HG03159 (cell line): Measurements from ENCODE around the gene TMEM169.
A peak's percentile ranks its signal among the peaks of the same experiment; 100 is the strongest.
"Not testable (repeated sequence)": the region's sequence is repeated elsewhere in the genome, so short reads cannot be mapped to it uniquely, and the experiment has no call there.

Experiments
- ATAC-seq: cut with Tn5 transposase; IDR thresholded peaks from one replicate; pipeline ENCODE4 v1.9.1; 2021; ENCODE audit warnings: mild to moderate bottlenecking, moderate library complexity; ENCODE audit not compliant: unreplicated experiment

TMEM169 gene

DNA sequence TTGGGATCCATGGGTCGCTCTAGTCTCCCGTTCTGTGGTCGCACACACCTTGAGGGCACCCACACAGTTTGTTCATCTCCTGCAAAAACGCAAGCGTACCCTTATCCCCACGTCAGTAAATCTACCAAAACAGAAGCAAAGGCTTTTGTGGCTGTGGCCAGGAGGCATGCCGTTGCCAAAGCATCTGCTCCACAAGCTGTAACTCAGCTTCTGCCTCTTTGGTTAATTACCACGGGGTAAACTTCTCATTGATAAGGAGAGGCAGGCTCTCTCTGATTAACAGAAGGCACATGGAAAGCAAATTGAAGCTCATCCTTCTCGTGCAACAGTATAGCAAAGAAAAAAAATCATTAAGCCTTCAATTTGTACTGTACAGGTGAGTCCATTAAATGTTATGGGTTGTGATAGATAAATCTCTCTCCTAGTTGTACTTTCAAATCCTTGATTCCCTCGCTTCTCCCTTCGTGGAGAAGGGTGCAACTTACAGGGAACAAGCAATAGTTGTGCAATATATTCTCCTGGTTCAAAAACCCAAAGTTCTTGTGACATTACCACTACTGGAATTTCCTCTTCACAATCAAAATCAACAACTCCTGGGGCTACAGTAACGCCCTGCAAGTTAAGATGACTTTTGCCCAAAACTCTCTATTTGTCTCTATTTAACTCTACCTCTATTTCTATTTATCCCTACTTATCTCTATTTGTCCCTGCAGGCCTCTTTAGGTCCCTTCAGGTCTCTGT lies 10.4 kb upstream of the TMEM169 start:
- no peak for ATAC-seq

DNA sequence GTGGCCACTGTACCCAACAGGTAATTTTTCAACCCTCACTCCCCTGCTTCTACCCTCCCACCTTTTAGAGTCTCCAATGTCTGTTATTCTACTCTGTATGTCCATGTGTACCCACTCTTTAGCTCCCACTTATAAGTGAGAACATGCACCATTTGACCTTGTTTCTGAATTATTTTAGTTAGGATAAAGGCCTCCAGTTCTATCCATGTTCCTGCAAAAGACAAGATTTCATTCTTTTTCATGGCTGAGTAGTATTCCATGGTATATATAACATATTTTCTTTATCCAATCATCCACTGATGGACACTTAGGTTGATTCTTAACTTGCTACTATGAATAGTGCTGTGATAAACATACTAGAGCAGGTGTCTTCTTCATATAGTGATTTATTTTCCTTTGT lies 9.2 kb upstream of the TMEM169 start:
- ATAC-seq = no peak

DNA sequence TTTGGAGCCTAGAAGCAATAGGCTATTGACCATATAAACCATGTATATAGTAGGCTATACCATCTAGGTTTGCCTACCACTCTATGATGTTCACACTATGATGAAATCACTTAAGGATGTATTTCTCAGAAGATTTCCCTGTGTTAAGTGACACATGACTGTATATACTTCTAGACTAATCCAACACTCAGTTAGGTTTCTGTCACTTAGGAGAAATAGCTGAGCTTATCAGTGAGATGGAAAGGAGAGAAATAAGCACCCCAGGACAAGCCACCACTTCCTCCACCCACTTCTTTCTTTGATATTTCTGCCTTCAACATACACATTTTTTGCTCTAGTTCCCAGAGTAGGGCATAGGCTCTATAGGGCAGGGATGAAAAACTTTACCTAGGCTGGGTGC lies 7.9 kb upstream of the TMEM169 start:
- ATAC-seq = no peak

DNA sequence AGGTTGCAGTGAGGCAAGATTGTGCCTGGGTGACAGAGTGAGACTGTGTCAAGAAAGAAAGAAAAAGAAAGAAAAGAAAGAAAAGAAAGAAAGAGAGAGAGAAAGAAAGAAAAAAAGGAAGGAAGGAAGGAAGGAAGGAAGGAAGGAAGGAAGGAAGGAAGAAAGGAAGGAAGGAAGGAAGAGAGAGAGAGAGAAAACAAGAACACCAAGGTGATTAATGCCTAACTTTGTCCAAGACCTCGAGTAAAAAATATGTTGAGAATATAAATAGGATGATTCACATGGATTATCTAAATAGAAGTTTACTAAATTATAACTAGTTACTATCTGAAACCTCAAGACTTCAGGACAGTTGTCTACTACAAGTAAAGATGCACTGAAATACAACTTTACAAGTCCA lies 7.3 kb upstream of the TMEM169 start:
- ATAC-seq = no peak

DNA sequence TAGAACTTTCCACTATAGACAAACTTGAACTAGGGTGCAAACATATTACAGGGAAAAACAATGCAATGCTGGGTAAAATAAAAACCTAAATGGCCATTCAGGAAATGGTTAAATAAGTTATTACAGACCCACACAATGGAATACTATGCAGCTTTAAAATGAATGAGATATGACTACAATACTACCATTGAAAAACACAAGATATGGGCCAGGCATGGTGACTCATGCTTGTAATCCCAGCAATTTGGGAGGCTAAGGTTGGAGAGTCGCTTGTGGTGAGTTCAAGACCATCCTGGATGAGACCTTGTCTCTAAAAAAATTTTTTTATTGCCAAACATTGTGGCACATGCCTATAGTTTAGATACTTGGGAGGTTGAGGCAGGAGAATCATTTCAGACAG lies 6.9 kb upstream of the TMEM169 start:
- no peak for ATAC-seq

DNA sequence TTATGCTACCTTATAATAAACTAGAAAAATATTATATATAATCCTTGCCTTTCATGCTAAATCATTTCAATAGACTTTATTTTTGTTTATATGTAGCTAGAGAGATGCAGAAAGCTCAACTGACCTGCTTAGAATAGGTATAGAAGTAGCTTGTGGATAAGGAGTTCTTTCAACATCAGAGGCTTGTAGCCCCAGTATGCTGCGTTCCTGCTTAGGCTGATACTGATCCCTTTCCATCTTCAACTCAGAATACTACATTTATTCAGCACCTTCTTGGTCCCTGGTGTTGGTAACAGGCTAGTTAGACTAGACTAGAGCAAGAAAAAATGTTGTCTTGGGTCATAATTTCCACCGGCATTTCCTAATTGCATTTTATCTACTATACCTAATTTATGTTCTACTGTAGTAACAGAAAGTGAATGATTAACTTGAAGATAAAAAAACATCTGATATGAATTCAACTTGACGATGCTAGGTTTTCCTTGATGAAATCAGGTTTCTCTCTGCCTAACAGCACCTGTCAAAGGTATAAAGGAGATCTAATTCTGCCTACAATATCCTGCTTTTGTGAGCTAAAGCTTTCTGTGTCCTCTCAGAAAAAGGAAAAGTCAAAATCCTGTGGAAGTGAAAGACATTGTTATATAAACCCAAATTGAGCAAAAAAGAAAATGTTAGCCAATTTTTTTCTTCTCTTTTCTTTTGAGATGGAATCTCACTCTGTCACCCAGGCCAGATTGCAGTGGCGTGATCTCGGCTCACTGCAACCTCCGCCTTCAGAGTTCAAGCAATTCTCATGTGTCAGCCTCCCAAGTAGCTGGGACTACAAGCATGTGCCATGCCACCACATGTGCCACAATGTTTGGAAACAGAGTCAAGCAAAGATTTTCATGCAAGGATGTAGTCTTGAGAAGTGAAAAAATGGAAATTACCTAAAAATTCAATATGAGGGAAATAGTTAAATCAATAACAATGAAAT lies 5.9 kb upstream of the TMEM169 start:
- no peak for ATAC-seq

DNA sequence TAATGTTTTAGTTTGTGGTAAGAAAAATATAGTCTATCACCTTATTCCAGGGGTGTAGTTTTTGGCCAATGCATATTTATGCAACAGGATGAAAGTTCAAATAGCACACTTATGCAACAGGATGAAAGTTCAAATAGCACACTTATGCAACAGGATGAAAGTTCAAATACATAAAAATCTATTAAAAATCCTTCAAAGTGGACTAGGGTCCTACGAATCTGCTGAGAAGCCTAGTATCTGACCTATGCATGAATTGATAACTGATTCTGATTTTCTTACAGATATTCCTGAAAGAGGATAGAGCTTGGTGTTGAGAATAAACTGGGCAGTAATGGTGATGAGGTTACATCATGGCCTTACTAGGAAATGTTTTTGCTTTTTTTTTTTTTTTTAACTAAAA lies 2.9 kb upstream of the TMEM169 start:
- no peak for ATAC-seq

DNA sequence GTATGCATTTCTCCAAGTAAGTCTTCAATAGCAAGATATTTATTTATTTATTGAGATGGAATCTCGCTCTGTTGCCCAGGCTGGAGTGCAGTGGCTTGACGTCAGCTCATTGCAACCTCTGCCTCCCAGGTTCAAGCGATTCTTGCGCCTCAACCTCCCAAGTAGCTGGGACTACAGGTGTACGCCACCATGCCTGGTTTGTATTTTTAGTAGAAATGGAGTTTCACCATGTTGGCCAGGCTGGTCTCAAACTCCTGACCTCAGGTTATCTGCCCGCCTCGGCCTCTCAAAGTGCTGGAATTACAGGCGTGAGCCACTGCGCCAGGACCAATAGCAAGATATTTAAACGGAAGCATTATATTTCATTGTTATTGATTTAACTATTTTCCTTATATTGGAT lies 1.7 kb upstream of the TMEM169 start:
- ATAC-seq = not testable (repeated sequence)

DNA sequence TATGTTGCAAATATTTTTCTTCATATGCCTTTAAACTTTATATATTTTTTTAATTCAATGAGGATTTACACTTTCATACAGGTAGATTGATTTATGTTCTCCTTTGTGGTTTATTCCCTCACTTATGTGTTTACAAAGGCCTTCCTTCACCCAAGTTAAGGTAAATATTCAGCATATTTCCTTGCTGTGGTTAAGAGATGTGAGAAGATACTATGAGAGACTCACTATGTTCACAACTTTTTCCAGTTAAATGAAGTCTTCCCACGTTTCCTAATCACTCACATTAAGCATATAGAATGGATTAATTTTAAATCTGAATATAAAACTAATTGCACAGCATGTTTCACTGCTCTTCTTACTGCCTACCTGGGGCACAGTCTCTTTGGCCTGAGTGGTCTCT lies 707 bp upstream of the TMEM169 start:
- no peak for ATAC-seq

DNA sequence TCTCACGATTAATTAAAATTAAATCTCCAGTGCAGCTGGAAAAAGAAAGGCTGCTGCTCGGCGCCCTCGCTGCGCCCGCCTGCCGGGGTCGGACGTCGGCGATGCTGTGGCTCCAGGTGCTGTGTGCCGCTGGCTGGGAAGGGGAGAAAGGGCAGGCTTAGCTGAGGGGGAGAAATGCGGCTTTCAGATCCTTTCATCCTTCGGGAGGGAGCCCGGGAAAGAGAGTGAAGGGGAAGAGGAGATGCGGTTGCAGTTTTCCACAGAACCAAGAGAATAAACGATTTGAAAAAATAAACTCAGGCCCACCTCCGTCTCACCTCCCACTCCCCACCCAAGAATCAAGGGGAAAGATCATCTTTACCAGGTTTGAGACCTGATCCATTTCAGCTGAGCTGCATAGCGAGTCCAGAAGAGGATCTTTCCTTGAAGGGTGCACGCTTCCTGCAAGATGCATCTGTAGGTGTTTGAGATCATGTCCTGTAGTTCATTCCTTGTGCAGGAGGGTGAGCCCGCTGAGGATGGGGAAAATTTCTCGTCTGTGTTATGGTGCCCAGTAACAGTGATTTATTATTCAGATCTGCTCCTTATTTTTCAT lies 495 bp downstream of the TMEM169 start:
- ATAC-seq = no peak

DNA sequence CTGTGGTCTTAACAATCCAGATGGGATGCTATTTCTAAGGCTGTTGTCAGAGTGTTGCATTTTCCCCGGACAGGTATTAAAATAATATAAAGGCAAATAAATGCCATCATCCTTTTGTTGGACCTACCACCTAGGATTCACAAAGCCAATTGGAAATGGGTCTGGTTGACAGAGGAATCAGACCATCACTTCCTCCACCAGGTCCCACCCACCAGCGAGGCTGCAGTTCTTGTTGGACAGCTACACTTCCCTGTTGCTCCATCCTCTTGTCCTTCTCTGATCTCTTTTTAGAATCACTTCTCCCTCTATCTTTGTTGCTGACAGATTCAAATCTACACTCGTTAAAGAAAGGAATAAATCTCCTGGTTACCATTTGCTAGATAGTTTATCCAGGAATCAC lies 1.1 kb downstream of the TMEM169 start:
- ATAC-seq = no peak

DNA sequence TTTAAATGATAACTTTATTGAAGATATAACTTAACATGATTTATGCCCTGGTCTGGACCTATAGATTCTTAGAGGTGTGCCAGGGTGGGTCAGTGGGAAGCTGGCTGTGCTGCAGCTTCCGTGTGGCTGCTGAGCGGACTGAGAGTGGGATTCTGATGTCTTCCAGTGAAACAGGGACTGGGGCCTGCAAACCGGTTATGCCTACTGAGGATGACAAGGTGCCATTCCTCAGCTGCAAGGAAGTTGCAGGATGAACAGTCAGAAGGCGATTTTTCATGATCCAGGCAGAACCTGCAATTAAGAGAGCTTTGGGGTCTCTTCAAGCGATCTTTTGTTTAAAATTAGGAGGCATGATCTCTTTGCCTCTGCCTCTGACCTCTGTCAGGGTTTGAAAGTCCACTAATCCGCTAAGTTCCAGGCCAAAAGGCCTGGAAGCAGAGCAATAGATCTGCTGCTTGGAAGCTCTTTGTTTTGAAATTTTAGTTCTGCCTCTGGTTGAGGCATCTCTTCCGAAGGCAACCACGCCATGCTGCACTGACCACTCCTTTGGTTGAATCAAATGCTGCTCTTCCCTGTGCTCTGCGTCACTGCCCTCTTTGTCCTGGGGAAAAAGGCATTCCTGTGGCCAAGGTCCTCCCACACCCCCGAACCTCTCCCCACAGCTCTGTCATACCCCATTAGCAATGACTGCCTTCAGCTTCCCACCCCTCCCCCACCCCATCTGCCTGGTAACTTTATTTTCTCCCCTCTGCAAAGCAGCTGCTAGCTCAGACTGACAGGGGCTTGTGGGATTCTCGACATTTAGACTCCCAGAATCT lies 2.0 kb downstream of the TMEM169 start:
- no peak for ATAC-seq

DNA sequence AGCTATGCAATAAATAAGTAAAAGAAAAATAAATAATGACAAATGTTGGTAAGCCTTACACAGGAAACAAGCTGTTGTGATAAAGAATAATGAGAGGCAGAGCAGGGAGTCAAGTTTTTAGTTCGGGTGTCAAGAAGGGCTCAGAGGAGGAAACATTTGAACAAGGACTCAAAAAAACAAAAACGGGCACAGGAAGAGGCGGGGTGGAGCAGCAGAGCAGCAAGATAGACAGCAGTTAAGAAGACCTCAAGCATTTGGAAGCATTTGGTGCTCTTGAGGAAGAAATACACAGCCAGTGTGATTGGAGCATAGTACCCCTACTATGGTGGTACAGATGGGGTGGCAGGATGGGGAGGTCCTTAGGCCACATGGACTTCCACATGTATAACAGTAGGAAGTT lies 2.8 kb downstream of the TMEM169 start:
- ATAC-seq = no peak

DNA sequence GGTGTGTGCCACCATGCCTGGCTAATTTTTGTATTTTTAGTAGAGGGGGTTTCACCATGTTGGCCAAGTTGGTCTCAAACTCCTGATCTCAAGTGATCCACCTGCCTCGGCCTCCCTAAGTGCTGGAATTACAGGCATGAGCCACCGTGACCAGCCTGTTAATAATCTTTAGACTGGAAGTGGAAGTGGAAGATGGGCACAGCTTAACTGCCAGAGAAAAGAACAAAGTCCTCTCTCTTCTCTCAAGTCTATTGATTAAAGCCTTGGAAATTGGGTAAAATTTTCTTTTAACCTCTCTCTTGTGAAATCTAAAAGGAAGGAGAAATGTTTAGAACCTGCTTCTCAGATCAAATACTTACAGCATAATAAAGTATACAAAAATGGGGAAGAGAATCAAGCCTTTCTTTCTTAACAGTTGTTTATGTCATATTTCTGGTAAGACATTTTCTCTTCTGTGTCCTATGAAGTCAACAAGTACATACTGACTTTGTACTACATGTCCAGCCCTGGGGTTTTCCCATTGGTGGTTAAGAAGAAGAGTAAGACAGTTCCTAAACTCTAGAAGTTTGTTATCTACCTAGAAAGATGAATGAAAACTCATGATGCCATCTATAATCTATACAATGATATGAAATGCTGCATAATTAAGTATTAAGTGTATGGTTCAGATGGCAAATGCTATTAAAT lies 4.6 kb downstream of the TMEM169 start:
- no peak for ATAC-seq

DNA sequence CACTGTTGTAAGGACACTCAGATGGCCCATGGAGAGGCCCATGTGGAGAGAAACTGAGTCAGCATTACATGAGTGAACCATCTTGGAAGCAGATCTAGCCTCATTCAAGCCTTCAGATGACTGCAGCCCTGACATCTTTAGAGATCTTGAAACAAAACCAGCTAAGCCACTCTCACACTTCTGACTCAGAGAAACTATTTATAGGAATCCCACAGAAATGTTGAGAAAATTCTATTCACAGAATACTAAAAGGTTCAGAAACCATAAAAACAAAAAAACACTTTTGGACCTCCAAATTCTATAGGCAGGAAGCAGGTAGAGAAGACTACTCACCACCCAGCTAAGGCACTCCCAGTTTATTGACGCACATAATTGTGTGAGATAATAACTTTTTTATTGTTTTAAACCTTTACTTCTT lies 8.7 kb downstream of the TMEM169 start:
- ATAC-seq = peak; percentile 49

DNA sequence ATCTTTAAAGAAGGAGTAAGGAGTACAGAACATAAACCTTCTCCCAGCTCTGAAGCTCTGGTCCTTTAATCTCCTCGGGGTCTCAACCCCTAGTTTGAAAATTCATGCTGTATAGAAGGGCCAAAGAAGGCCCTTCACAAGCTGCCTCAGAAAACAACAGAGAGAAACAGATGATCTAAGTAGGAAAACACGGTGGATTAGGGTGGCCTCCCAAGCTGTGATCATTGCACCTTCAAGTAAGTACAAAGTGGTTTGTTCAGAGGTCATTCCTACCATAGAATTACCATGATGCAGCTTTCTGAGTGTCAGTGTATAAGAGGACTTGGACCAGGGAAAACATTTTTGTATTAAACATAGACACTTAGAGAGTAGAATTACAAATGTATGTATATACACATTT lies 10.9 kb downstream of the TMEM169 start:
- no peak for ATAC-seq

DNA sequence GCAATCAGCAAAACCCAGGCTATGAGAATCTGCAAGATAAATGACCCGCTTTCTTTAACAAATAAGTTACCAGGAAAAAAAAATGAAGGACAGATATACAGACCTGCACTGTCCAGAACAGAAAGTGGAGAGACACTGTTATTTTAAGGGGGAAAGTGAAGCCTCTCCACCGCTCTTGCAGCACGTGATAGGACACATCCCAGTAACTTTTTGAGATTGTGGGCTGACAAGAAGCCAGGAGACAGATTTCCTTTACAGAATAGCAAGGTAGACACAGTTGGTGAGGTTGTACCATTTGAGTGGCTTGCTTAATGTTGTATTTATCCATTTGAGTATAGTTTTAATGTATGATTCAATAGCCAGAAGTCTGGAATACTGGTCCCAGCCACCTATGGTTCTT lies 13.0 kb downstream of the TMEM169 start:
- no peak for ATAC-seq

DNA sequence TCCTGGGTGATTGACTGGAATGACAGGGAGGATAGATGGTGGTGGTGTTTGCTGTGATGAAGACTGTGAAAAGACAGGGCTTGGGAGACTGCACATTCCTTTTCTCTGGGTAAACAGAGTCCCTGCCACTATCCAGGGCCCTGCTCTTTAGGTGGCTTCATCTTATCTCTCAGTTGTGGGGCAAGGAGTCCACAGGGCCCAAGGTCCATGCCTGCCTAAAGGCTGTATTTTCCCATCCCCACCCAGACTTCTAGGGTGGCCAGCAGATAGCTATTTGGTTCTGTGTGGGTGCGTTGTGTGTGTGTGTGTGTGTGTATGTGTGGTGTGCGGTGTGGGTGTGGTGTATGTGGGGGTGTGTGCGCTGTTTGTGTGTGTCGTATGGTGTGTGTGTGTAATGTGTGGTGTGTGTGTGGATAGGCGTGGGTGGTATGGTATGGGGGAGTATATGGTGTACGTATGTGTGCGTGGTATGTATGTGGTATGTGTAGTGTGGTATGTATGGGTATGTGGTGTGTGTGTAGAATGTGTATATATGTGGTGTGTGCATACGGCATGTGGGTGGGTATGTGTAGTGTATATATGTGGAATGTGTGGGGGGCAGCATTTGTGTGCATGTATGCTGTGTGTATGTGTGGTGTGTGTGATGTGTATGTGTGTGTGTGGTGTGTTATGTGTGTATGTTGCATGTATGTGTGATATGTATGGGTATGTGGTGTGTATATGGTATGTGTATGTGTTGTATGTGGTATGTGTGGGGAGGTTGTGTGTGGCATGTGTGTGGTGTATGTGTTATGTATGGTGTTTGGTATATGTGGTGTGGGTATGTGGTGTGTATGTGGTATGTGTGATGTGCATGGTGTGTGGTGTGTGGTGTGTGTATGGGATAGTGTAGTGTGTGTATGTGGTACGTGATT lies 17.0 kb downstream of the TMEM169 start:
- no peak for ATAC-seq

DNA sequence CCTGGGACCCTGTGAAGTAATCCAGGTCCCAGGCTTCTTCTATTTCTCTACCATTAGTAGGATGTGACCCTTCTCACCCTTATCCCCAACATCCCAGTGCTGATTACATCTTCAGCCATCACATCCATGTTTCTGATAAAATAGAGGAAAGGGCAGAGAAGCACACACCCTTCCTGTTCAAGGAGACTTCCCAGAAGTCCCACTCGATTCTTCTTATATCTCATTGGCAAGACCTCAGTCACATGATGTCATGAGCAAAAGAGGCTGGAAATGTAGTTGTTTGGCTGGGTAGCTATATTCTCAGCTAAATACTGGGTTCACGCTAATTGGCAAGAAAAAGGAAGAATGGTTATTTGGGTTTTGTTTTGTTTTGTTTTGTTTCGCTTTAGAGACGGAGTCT lies 19.4 kb downstream of the TMEM169 start:
- ATAC-seq = no peak
